Fibroblast of skin of scalp (primary cell): Measurements from ENCODE around the gene SSR1.
A peak's percentile ranks its signal among the peaks of the same experiment; 100 is the strongest.

Experiments
- DNase-seq: peaks from one replicate; pipeline ENCODE4 v3.0.0-alpha.2; 2013

Gene SSR1

GRCh38 chr6:7256785-7257184 is 56.2 kb downstream of the SSR1 start:
- DNase-seq = no peak

GRCh38 chr6:7255918-7256317 is 57.1 kb downstream of the SSR1 start:
- no peak for DNase-seq

- no peak for DNase-seq
Measured at GRCh38 chr6:7254980-7255835, 57.8 kb downstream of the SSR1 start.

GRCh38 chr6:7252390-7252789 is 60.6 kb downstream of the SSR1 start:
- DNase-seq = no peak

GRCh38 chr6:7251646-7252260 is 61.2 kb downstream of the SSR1 start:
- DNase-seq = no peak

GRCh38 chr6:7250812-7251211 is 62.2 kb downstream of the SSR1 start:
- no peak for DNase-seq

GRCh38 chr6:7249946-7250643 is 62.9 kb downstream of the SSR1 start:
- no peak for DNase-seq

- DNase-seq = no peak
Measured at GRCh38 chr6:7249391-7249790, 63.6 kb downstream of the SSR1 start.

- no peak for DNase-seq
Measured at GRCh38 chr6:7247828-7248227, 65.2 kb downstream of the SSR1 start.

- no peak for DNase-seq
Measured at GRCh38 chr6:7247179-7247456, 65.9 kb downstream of the SSR1 start.

GRCh38 chr6:7246401-7247178 is 66.4 kb downstream of the SSR1 start:
- no peak for DNase-seq

- DNase-seq = no peak
Measured at GRCh38 chr6:7245668-7246393, 67.2 kb downstream of the SSR1 start.

- DNase-seq = peak; percentile 70
Measured at GRCh38 chr6:7243179-7243981, 69.6 kb downstream of the SSR1 start.

GRCh38 chr6:7242835-7243178 is 70.2 kb downstream of the SSR1 start:
- no peak for DNase-seq

GRCh38 chr6:7241709-7242645 is 71.0 kb downstream of the SSR1 start:
- DNase-seq = peak; percentile 40

- no peak for DNase-seq
Measured at GRCh38 chr6:7241160-7241559, 71.8 kb downstream of the SSR1 start.

GRCh38 chr6:7240351-7240750 is 72.6 kb downstream of the SSR1 start:
- DNase-seq = no peak

GRCh38 chr6:7239590-7239948 is 73.4 kb downstream of the SSR1 start:
- no peak for DNase-seq

GRCh38 chr6:7238900-7239589 is 74.0 kb downstream of the SSR1 start:
- peak; percentile 74 for DNase-seq

GRCh38 chr6:7238526-7238899 is 74.5 kb downstream of the SSR1 start:
- DNase-seq = no peak
